ENCODE results near the gene RNF111.
A peak's percentile ranks its signal among the peaks of the same experiment; 100 is the strongest.
"Not testable (repeated sequence)": the region's sequence is repeated elsewhere in the genome, so short reads cannot be mapped to it uniquely, and the experiment has no call there.

Gene RNF111

GRCh38 chr15:58994906-58995453 lies 7.5 kb downstream of the RNF111 start:
- ChIA-PET CTCF (interaction anchor here (1.0 kb wide), 1 partner anchor 11 kb away, joined by 3 read pairs; no protein-coding TSS in a partner anchor), POLR2A (no interaction called here)
- TF ChIP-seq, protein P1, sequence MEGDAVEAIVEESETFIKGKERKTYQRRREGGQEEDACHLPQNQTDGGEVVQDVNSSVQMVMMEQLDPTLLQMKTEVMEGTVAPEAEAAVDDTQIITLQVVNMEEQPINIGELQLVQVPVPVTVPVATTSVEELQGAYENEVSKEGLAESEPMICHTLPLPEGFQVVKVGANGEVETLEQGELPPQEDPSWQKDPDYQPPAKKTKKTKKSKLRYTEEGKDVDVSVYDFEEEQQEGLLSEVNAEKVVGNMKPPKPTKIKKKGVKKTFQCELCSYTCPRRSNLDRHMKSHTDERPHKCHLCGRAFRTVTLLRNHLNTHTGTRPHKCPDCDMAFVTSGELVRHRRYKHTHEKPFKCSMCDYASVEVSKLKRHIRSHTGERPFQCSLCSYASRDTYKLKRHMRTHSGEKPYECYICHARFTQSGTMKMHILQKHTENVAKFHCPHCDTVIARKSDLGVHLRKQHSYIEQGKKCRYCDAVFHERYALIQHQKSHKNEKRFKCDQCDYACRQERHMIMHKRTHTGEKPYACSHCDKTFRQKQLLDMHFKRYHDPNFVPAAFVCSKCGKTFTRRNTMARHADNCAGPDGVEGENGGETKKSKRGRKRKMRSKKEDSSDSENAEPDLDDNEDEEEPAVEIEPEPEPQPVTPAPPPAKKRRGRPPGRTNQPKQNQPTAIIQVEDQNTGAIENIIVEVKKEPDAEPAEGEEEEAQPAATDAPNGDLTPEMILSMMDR (IDR thresholded peaks at IDR 0.05; ENCODE audit: control extremely low read depth, extremely low read depth, low read depth, missing control alignments), result no peak
- no peak for DNase-seq (ENCODE audit: extremely low spot score)

- ChIA-PET CTCF (interaction anchor here (1.8 kb wide), 1 partner anchor 9 kb away, joined by 4 read pairs; no protein-coding TSS in a partner anchor), POLR2A (no interaction called here)
- TF ChIP-seq, protein P1 (IDR thresholded peaks at IDR 0.05; ENCODE audit: control extremely low read depth, extremely low read depth, low read depth, missing control alignments), result no peak
- no peak for DNase-seq (ENCODE audit: extremely low spot score)
These were observed 12.2 kb downstream of the RNF111 start for GRCh38 chr15:58999694-59000093.

- POLR2A ChIA-PET; DNase-seq (ENCODE audit: extremely low spot score): not testable (repeated sequence)
- CTCF ChIA-PET, result interaction anchor here (0.9 to 1.8 kb wide), 3 partner anchors 9 to 31 kb away, joined by 3 to 4 read pairs (median 3); no protein-coding TSS in a partner anchor
These were observed 12.8 kb downstream of the RNF111 start for GRCh38 chr15:59000251-59000650.

- no peak for DNase-seq (ENCODE audit: extremely low spot score)
- TF ChIP-seq, protein P1 (IDR thresholded peaks at IDR 0.05; ENCODE audit: control extremely low read depth, extremely low read depth, low read depth, missing control alignments), result no peak
- ChIA-PET POLR2A (no interaction called here), CTCF (no interaction called here)
These were observed 14.5 kb downstream of the RNF111 start for GRCh38 chr15:59001946-59002345.

DNA sequence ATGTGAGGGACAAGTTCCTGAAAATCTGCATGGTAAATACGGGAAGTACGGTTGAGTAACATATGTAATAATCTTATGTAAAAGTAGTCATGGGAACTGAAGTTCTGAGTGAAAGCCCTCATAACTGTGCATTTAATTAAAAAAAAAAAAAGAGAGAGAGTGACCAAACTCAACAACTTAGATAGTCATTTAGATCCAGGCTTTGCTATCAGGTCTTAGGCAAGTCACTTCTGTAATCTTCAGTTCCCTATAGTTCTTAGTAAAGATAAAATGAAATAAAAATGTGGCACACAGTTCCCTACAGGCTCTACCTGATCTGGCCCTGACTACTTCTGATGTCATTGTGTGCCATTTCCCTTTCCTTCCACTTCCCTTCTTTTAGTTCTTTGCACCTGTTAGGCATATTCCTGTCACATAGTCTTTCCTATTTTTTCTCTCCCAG lies 15.0 kb downstream of the RNF111 start:
- TF ChIP-seq, protein P1 (IDR thresholded peaks at IDR 0.05; ENCODE audit: control extremely low read depth, extremely low read depth, low read depth, missing control alignments), result no peak
- DNase-seq (ENCODE audit: extremely low spot score), result peak; percentile 23
- ChIA-PET POLR2A (no interaction called here), CTCF (interaction anchor here (1.2 to 1.9 kb wide), 5 partner anchors 14 to 71 kb away, joined by 3 to 5 read pairs (median 3); no protein-coding TSS in a partner anchor)

- TF ChIP-seq, protein P1 (IDR thresholded peaks at IDR 0.05; ENCODE audit: control extremely low read depth, extremely low read depth, low read depth, missing control alignments), result no peak
- ChIA-PET POLR2A (no interaction called here), CTCF (interaction anchor here (0.8 kb wide), 1 partner anchor 11 kb away, joined by 3 read pairs; no protein-coding TSS in a partner anchor)
- no peak for DNase-seq (ENCODE audit: extremely low spot score)
These were observed 18.1 kb downstream of the RNF111 start for GRCh38 chr15:59005579-59005978.

DNA sequence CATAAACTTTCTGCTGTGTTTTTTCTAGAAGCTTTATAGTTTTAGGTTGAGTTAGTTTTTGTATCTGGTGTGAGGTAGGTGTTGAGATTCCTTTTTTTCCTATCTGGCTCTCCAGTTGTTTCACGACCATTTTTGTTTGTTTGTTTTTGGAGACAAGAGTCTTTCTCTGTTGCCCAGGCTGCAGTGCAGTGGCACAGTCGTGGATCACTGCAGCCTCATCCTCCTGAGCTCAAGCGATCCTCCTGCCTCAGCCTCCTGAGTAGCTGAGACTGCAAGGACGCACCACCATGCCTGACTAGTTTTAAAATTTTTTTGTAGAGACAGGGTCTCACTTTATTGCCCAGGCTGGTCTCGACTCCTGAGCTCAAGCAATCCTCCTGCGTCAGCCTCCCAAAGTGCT lies 20.6 kb downstream of the RNF111 start:
- TF ChIP-seq, protein P1 (IDR thresholded peaks at IDR 0.05; ENCODE audit: control extremely low read depth, extremely low read depth, low read depth, missing control alignments), result no peak
- DNase-seq (ENCODE audit: extremely low spot score), result no peak
- ChIA-PET CTCF (interaction anchor here (1.0 to 1.5 kb wide), 3 partner anchors 14 to 34 kb away, joined by 3 to 4 read pairs (median 4); no protein-coding TSS in a partner anchor), POLR2A (no interaction called here)
